Measurements from ENCODE around the gene SPON1.

The SPON1 gene

GRCh38 chr11:14300661-14301304, 338.3 kb downstream of the SPON1 start:
- in situ Hi-C loops (cut with HindIII; ENCODE audit: low pct_unique_long_range_greater_than_20kb, low sequenced_read_pairs): no loop called here
- DNase-seq (ENCODE audit: low read depth in 1 of 2, low spot score in 1 of 2): peak; percentile 7 to 67
- no peak for TF ChIP-seq JUND (IDR thresholded peaks at IDR 0.05; ENCODE audit: low read depth)

GRCh38 chr11:14304601-14305000, 342.1 kb downstream of the SPON1 start:
- no peak for TF ChIP-seq JUND (IDR thresholded peaks at IDR 0.05; ENCODE audit: low read depth)
- in situ Hi-C loops (cut with HindIII; ENCODE audit: low pct_unique_long_range_greater_than_20kb, low sequenced_read_pairs): no loop called here
- DNase-seq (ENCODE audit: low read depth in 1 of 2, low spot score in 1 of 2): no peak

- in situ Hi-C loops (cut with HindIII; ENCODE audit: low pct_unique_long_range_greater_than_20kb, low sequenced_read_pairs): no loop called here
- DNase-seq (ENCODE audit: low read depth in 1 of 2, low spot score in 1 of 2): no peak
- no peak for TF ChIP-seq JUND (IDR thresholded peaks at IDR 0.05; ENCODE audit: low read depth)
Observed at GRCh38 chr11:14305649-14306048, 343.1 kb downstream of the SPON1 start.

- in situ Hi-C loops (cut with HindIII; ENCODE audit: low pct_unique_long_range_greater_than_20kb, low sequenced_read_pairs): no loop called here
- DNase-seq (ENCODE audit: low read depth in 1 of 2, low spot score in 1 of 2): no peak
- TF ChIP-seq JUND (IDR thresholded peaks at IDR 0.05; ENCODE audit: low read depth): no peak
Observed at GRCh38 chr11:14306481-14306880, 344.0 kb downstream of the SPON1 start.

- TF ChIP-seq JUND (IDR thresholded peaks at IDR 0.05; ENCODE audit: low read depth): no peak
- in situ Hi-C loops (cut with HindIII; ENCODE audit: low pct_unique_long_range_greater_than_20kb, low sequenced_read_pairs): no loop called here
- DNase-seq (ENCODE audit: low read depth in 1 of 2, low spot score in 1 of 2): peak; percentile 18 to 40
Observed at GRCh38 chr11:14308114-14308896, 345.8 kb downstream of the SPON1 start.

GRCh38 chr11:14308897-14309387, 346.4 kb downstream of the SPON1 start:
- no peak for DNase-seq (ENCODE audit: low read depth in 1 of 2, low spot score in 1 of 2)
- TF ChIP-seq JUND (IDR thresholded peaks at IDR 0.05; ENCODE audit: low read depth): no peak
- in situ Hi-C loops (cut with HindIII; ENCODE audit: low pct_unique_long_range_greater_than_20kb, low sequenced_read_pairs): no loop called here

- no peak for TF ChIP-seq JUND (IDR thresholded peaks at IDR 0.05; ENCODE audit: low read depth)
- in situ Hi-C loops (cut with HindIII; ENCODE audit: low pct_unique_long_range_greater_than_20kb, low sequenced_read_pairs): no loop called here
- no peak for DNase-seq (ENCODE audit: low read depth in 1 of 2, low spot score in 1 of 2)
Observed at GRCh38 chr11:14309425-14310192, 347.1 kb downstream of the SPON1 start.

- no peak for DNase-seq (ENCODE audit: low read depth in 1 of 2, low spot score in 1 of 2)
- TF ChIP-seq JUND (IDR thresholded peaks at IDR 0.05; ENCODE audit: low read depth): no peak
- in situ Hi-C loops (cut with HindIII; ENCODE audit: low pct_unique_long_range_greater_than_20kb, low sequenced_read_pairs): no loop called here
Observed at GRCh38 chr11:14310679-14311078, 348.2 kb downstream of the SPON1 start.

- no peak for DNase-seq (ENCODE audit: low read depth in 1 of 2, low spot score in 1 of 2)
- in situ Hi-C loops (cut with HindIII; ENCODE audit: low pct_unique_long_range_greater_than_20kb, low sequenced_read_pairs): no loop called here
- no peak for TF ChIP-seq JUND (IDR thresholded peaks at IDR 0.05; ENCODE audit: low read depth)
Observed at GRCh38 chr11:14312736-14313438, 350.4 kb downstream of the SPON1 start.

- TF ChIP-seq JUND (IDR thresholded peaks at IDR 0.05; ENCODE audit: low read depth): no peak
- no peak for DNase-seq (ENCODE audit: low read depth in 1 of 2, low spot score in 1 of 2)
- in situ Hi-C loops (cut with HindIII; ENCODE audit: low pct_unique_long_range_greater_than_20kb, low sequenced_read_pairs): no loop called here
Observed at GRCh38 chr11:14314127-14314526, 351.6 kb downstream of the SPON1 start.

GRCh38 chr11:14315130-14315529, 352.6 kb downstream of the SPON1 start:
- in situ Hi-C loops (cut with HindIII; ENCODE audit: low pct_unique_long_range_greater_than_20kb, low sequenced_read_pairs): no loop called here
- DNase-seq (ENCODE audit: low read depth in 1 of 2, low spot score in 1 of 2): no peak
- no peak for TF ChIP-seq JUND (IDR thresholded peaks at IDR 0.05; ENCODE audit: low read depth)
